ENCODE data around the gene ARSB.

Gene ARSB

DNA sequence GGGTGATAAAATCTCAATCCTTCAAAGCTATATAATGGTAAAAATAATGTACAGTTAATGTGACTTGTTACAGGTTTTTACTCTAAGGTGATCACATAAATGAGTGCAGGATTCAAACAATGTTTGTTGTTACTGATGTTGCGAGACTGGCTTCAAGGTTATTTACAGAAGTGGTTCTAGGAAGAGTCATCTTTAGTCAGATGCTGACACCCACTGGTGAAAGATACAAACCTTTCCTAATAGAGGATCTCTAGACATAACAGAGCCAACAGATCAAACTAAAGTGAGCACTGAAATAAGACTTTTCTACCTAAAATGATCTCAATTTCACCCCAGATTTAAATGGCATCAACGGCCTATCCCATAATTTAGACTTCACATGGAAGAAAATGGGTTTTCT lies 20.2 kb downstream of the ARSB start:
- in situ Hi-C loops (cut with MboI; ENCODE audit: low pct_unique_long_range_greater_than_20kb, low sequenced_read_pairs, unreplicated experiment) = loop anchor here (10.0 kb wide), 1 partner anchor 70 kb away; no protein-coding TSS in a partner anchor

GRCh38 chr5:78961743-78962142 lies 23.4 kb downstream of the ARSB start:
- TF ChIP-seq CTCF (IDR thresholded peaks at IDR 0.05; ENCODE audit: extremely low read depth, insufficient read depth, missing control alignments) = no peak
- DNase-seq (ENCODE audit: low spot score) = no peak
- in situ Hi-C loops (cut with MboI; ENCODE audit: low pct_unique_long_range_greater_than_20kb, low sequenced_read_pairs, unreplicated experiment) = loop anchor here (10.0 kb wide), 1 partner anchor 67 kb away; no protein-coding TSS in a partner anchor

More for the DNA sequence above, 20.2 kb downstream of the ARSB start:
- peak; percentile 57 for TF ChIP-seq CTCF (IDR thresholded peaks at IDR 0.05; ENCODE audit: extremely low read depth, insufficient read depth, missing control alignments)
- peak; percentile 34 for DNase-seq (ENCODE audit: low spot score)

GRCh38 chr5:78959767-78960166 lies 25.3 kb downstream of the ARSB start:
- no peak for DNase-seq (ENCODE audit: low spot score)
- no peak for TF ChIP-seq CTCF (IDR thresholded peaks at IDR 0.05; ENCODE audit: extremely low read depth, insufficient read depth, missing control alignments)
- in situ Hi-C loops (cut with MboI; ENCODE audit: low pct_unique_long_range_greater_than_20kb, low sequenced_read_pairs, unreplicated experiment) = loop anchor here (10.0 kb wide), 1 partner anchor 65 kb away; no protein-coding TSS in a partner anchor

DNA sequence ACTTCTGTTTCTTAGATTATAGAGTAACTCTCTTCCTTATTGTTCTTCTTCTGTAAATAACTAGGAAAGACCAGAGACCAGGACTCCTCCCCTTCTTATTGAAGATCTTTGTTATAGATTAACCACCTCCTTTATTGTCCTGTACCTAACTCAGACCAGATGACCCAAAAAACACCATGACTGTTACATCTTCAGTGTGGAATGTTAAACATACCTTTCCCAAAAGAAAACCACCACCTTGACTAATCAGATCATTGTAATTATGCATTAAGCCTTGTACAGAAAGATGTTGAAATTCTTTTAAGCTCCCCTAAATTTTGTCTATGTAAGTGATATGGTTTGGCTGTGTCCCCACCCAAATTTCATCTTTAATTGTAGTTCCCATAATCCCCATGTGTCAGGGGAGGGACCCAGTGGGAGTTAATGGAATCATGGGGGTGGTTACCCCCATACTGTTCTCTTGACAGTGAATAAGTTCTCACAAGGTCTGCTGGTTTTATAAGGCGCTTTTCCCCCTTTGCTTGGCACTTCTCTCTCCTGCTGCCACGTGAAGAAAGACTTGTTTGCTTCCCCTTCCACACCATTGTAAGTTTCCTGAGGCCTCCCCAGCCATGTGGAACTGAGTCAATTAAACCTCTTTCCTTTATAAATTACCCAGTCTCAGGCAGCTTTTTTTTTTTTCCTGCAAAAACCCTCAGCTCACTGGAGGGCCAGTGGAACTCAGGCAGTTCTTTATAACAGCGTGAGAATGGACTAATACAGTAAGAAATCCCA lies 26.3 kb downstream of the ARSB start:
- no peak for DNase-seq (ENCODE audit: low spot score)
- TF ChIP-seq CTCF (IDR thresholded peaks at IDR 0.05; ENCODE audit: extremely low read depth, insufficient read depth, missing control alignments) = no peak
- in situ Hi-C loops (cut with MboI; ENCODE audit: low pct_unique_long_range_greater_than_20kb, low sequenced_read_pairs, unreplicated experiment) = no loop called here

- no peak for DNase-seq (ENCODE audit: low spot score)
- in situ Hi-C loops (cut with MboI; ENCODE audit: low pct_unique_long_range_greater_than_20kb, low sequenced_read_pairs, unreplicated experiment) = no loop called here
- no peak for TF ChIP-seq CTCF (IDR thresholded peaks at IDR 0.05; ENCODE audit: extremely low read depth, insufficient read depth, missing control alignments)
Observed at GRCh38 chr5:78956901-78957300, 28.2 kb downstream of the ARSB start.

DNA sequence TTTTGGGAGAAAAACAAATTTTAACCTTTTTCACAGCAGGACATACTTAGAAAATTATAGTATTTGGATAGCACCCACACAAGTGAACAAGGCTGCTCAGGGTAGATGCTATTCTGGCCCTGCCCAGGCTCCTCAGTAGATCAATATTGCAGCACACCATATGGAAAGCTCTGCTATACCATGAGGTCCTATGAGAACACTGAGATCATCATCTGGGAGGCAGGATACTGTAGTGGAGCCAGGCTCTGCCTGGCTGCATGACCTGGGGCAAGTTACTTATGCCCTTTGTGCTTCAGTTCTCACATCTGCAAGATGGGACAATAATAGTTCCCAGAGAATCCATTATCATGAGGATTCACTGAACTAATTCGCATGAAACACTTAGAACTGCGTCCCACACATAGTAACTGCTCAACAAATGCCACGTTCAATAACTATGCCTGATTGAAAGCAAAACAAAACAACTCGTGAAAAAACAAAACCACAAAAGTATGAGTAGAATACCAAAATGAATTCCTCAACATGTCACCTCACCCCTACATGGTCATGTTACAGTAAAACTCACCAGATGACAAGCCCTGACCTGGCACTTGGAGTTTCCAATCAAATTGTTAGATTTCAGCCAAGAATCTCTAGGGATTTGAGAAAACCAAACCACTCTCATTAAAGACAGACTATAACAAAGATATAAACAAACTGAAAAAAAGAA lies 31.9 kb downstream of the ARSB start:
- in situ Hi-C loops (cut with MboI; ENCODE audit: low pct_unique_long_range_greater_than_20kb, low sequenced_read_pairs, unreplicated experiment) = no loop called here
- no peak for TF ChIP-seq CTCF (IDR thresholded peaks at IDR 0.05; ENCODE audit: extremely low read depth, insufficient read depth, missing control alignments)
- DNase-seq (ENCODE audit: low spot score) = peak; percentile 43
